Stimulated activated naive B cell treated with anti-CD40 and anti-IgM and Interleukin-4, amounts not matched to agents 10 μg/mL and 1 μg/mL and 100 μg/mL, for 72 hours (primary cell): ENCODE results near the gene COL6A2.
A peak's percentile ranks its signal among the peaks of the same experiment; 100 is the strongest.

Experiments used
- ATAC-seq, 2 donors: fragments of 150-1000 bp; cut with Tn5 transposase; replicated peaks; 2 replicates each; pipeline ENCODE4 v1.10.0; 2021; ENCODE audit warnings: moderate library complexity in 1 of 2
- DNase-seq: peaks from one replicate; pipeline ENCODE4 v3.0.0; 2021
- H3K27ac Mint-ChIP-seq: one replicate; pipeline ENCODE4 v1.8.0; 2022; ENCODE audit warnings: mild to moderate bottlenecking, mixed read lengths
- H3K27me3 Mint-ChIP-seq, 2 donors: one replicate each; pipeline ENCODE4 v1.8.0; 2022; ENCODE audit warnings: mixed read lengths in 2 of 2
- H3K36me3 Mint-ChIP-seq, 2 donors: one replicate each; pipeline ENCODE4 v1.8.0; 2022; ENCODE audit warnings: mixed read lengths in 2 of 2, mild to moderate bottlenecking in 1 of 2
- H3K4me1 Mint-ChIP-seq, 2 donors: one replicate each; pipeline ENCODE4 v1.8.0; 2022; ENCODE audit warnings: mixed read lengths in 2 of 2, mild to moderate bottlenecking in 1 of 2
- H3K4me3 Mint-ChIP-seq, 2 donors: one replicate each; pipeline ENCODE4 v1.8.0; 2022; ENCODE audit warnings: mild to moderate bottlenecking in 2 of 2, mixed read lengths in 2 of 2, moderate library complexity in 1 of 2
- H3K9me3 Mint-ChIP-seq, 2 donors: one replicate each; pipeline ENCODE4 v1.8.0; 2022; ENCODE audit warnings: mixed read lengths in 2 of 2, mild to moderate bottlenecking in 1 of 2

COL6A2 gene

DNA sequence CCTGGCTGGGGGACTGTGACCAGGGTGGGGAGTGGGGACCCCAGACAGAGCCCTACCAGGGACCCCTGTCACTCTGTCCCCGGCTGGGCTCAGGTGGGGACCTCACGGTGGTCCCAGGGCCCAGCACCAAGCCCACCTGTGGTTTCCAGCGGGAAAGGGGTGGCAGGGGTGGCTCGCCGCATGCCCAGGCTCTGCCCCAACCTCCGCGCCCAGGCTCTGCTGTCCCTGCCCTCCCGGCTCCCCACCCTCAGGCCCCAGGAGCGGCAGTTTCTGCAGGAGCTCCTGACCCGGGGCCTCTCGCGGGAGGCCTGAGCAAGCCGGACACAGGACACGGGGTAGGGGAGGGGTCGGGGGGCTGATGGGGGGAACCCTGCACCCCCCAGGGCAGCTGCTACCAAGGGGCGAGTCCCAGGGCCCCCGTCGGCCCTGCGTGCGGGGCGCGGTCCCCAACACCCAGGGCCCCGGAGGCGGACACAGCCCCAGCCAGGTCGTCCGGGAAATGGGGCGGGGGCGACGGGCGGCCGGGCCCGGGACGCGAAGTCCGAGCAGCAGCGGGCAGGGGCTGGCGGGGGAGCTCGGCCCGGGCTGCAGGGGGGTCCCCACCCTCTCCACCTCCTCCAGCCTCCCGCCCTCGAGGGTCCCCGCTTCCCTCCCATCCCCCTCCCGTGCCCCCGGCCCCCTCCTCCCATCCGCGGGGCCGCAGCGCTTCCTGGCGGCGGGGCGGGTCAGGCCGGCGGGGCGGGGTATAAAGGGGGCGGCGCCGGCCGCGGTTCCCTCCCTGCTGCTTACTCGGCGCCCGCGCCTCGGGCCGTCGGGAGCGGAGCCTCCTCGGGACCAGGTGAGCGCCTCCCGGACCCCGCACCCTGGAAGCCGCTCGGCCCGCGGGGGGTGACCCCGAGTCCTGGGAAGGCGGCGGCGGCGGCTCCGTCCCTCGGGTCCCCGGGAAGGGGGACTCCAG lies at the start of gene COL6A2:
TSS of gene COL6A2 (plus strand) at position 777 of the 958 bp plus-strand sequence.
- peaks cover 44 to 55% of the 10 kb centered on the region in 2 donors for H3K27me3 Mint-ChIP-seq
- H3K27ac Mint-ChIP-seq, result no peak within 1 kb of the TSS
- peaks cover 3 to 4% of the 10 kb centered on the region in 2 donors for H3K9me3 Mint-ChIP-seq
- DNase-seq (no peak), ATAC-seq (peak; percentile 75 to 82)
- H3K36me3 Mint-ChIP-seq, result no peaks in the 10 kb centered on the region
- peaks cover 0 to 1% of the 10 kb centered on the region in 2 donors for H3K4me1 Mint-ChIP-seq
- peak within 1 kb of the TSS in 1 of 2 donors; percentile 50 for H3K4me3 Mint-ChIP-seq

DNA sequence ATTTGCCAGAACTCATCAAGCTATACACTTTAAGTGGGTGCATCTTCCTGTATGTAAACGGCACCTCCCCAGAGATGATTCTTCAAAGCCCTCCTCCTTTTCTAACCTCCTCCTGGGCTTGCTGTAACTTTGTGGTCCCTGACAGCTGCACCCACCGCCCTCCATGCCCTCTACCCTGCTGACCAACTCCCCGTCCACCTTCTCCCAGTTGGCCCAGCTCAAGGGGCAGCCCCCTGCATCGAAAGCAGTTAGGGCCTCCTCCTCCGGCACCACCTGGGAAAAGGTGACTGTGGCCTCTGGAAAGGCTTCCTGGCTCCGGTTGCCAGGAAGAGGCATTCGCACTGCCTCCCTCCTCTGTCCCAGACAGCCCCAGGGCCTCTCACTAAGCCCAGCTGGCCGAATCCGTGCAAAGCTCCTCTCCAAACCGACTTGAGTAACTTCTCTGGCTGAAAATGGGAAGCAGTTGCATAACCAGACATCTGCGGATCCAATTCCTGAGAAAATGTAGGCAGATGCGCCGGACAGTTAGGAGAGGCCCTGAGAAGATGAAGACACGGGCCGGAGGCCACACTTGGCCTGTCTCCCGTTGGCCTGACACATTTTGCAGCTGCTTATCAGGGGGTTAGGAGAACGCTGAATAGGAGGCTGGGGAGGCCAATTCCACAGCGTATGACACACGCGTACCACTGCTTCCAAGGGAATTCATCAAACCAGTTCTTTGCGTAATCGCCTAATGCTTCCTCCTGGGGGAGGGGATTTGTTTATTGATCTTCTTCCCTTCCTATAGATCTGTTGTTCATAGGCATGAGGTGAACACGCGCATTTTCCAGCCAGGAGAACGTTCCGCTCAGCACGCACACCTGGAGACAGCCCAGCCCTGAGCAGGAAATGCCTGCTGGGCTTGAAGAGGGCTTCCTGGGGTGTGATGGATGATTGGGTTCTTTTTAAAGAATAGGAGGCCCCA lies 48.7 kb upstream of the COL6A2 start:
- Mint-ChIP-seq H3K4me1 (no peaks in the 10 kb centered on the region), H3K36me3 (no peaks in the 10 kb centered on the region), H3K27ac (no peak overlapping the region), H3K4me3 (no peak overlapping the region), H3K9me3 (no peaks in the 10 kb centered on the region), H3K27me3 (no peaks in the 10 kb centered on the region)
- ATAC-seq (no peak), DNase-seq (no peak)

DNA sequence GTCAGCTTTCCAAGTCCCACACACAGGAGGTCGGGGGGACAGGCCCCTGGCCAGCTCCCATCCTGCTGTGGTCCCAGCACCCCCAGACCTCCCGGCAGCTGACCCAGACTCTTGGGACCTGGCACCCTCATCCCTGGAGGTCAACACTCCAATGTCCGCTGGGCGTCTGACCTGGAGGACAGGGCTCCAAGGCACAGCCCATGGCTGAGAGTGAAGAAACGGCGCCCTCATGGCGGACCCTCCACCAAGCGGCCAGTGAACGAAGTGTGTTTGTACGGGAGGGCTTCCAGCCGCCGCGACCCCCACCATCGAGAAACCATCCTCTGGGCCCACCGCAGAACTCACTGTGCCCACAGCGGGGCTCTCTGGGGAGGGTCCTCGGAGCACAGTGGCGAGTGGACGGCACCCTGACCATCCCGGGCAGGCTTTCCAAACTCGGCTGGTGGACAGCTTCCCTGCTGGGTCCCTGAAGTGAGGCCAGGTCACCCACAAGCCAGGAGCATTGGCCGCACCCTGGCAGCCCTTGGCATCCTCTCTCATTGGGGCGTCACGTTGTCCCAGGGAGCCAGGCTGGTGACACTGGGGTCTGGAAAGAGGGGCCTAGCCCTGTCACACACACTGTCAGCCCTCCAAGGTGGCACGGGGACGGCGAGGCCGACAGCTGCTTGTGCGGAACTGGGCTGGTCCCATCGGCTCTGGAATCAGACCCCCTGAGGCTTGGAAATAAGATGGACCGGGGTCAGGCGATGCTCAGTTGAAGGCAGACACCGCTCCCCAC lies 47.8 kb upstream of the COL6A2 start:
- no peaks in the 10 kb centered on the region for H3K9me3 Mint-ChIP-seq
- H3K4me3 Mint-ChIP-seq, result no peak overlapping the region
- H3K27me3 Mint-ChIP-seq, result no peaks in the 10 kb centered on the region
- H3K4me1 Mint-ChIP-seq, result no peaks in the 10 kb centered on the region
- H3K36me3 Mint-ChIP-seq, result no peaks in the 10 kb centered on the region
- DNase-seq, result no peak
- no peak for ATAC-seq
- H3K27ac Mint-ChIP-seq, result no peak overlapping the region

DNA sequence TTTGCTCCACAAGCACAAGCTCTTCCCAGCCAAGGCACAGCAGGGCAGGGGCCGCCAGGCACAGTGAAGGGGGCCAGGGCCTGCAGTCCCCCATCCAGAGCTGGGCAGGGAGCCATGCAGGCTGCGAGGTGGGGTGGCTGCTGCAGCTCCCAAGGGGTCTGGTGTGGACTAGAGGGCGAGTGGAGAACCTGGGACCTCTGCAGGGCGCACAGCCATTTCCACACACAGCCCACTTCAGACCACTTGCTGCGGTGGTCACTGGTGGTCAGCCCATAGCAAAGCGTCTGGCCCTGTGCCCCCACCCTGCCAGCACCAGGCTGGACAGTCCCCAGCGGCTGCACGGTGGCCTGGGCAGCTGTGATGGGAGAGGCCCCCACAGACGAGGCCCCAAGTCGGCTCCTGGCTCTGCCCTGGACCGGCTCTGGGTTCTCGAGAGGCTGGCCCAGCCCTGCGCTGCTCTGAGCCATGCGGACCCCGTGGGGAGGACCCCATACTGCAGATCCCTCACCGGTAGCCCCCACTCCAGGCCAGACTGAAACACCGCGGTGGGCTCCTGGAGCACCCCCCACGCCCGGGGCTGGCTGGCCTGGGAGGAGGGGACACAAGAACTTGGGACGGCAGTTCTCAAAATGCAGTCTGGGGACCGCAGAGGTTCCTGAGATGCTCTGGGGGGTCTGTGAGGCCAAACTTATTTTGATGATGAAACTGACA lies 47.1 kb upstream of the COL6A2 start:
- DNase-seq (no peak), ATAC-seq (no peak)
- Mint-ChIP-seq H3K27ac (no peak overlapping the region), H3K36me3 (no peaks in the 10 kb centered on the region), H3K4me3 (no peak overlapping the region), H3K4me1 (no peaks in the 10 kb centered on the region), H3K9me3 (no peaks in the 10 kb centered on the region), H3K27me3 (peaks cover 0 to 1% of the 10 kb centered on the region in 2 donors)

DNA sequence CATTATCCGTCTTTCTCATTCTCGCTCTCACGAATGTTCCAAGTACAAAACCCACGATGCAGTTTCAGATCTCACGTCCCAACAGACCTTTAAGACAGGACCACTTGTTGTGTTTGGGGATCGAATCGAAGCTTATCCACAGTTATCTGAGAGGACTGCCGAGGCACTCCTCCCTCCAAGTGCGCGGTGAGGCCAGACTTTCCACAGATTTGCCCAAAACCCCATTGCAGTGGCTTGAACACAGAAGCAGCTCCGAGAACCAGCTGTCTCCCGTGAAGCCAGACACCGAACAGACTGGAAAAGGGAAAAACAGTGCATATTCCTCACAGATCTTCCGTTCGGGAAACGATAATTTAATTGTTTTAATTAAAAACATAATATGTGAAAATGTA lies 46.5 kb upstream of the COL6A2 start:
- Mint-ChIP-seq H3K27ac (no peak overlapping the region), H3K9me3 (no peaks in the 10 kb centered on the region), H3K4me1 (no peaks in the 10 kb centered on the region), H3K27me3 (peaks cover 0 to 7% of the 10 kb centered on the region in 2 donors), H3K4me3 (no peak overlapping the region), H3K36me3 (no peaks in the 10 kb centered on the region)
- ATAC-seq, result no peak
- no peak for DNase-seq

DNA sequence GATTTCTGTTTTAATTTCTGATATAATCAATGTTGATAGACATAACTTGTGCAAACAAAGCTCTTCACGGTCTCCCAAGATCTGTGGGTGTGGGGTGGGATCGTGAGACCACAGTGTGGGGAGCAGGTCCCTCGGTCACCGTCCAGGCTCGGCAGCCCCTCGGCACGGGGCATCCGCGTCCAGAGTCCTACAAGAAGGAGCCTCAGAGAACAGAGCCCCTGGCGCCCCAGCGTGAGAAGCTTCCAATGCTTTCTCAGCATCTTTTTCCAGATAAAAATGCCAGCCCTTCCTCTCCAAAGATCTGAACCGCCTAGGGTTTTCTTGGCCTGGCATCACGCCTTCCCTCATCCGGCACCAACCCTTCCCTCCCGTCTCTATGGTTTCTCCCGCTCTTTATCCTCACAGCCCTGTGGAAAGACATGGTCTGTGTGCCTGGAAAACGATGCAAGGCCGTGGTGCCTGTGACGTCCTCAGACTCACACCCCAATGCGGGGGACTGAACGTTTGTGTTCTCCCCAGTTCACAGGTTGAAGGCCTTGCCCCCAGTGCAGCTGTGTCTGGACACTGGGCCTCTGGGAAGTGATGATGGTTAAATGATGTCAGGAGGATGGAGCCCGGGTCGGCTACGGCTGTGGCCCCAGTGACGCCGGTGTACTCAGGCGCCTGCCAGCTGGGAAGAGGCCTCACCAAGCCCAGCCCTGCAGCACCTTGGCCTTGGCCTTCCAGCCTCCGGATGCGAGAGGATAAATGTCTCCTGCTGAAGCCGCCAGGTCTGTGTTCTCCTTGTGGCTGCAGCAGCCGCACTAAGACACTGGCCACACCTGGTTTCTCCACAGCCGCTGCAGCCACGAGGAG lies 45.9 kb upstream of the COL6A2 start:
- no peak overlapping the region for H3K4me3 Mint-ChIP-seq

DNA sequence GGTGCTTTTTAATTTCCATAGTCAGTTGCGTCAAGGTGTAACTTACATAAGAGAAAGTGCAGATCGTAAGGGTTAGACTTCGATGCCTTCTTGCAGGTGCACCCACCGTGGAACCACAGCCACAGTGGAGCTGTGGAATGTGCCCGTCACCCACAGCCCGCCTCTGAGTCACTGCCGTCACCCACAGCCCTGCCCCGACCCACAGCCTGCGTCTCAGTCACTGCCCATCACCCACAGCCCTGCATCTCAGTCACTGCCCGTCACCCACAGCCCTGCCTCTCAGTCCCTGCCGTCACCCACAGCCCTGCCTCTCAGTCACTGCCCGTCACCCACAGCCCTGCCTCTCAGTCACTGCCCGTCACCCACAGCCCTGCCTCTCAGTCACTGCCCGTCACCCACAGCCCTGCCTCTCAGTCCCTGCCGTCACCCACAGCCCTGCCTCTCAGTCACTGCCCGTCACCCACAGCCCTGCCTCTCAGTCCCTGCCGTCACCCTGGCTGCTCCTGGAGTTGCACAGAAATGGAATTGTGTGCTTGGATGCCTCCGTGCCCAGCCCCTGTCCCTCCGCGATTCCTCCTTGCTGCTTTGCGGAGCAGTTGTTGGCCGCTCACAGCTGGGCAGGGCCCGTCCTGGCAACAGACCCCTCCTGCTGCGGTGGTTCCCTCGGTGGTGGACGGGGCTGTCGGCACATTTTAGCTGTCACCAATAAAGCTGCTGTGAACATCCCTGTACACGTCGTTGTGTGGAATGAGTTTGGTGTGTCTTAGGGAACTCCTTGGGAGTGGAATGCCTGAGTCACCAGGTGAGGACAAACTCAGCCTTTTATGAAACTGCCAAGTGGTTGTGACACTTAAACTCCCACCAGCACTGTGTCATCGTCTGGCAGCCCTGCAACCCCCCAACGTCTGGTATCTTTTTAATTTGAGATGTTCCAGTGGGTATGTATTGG lies 44.9 kb upstream of the COL6A2 start:
- peak overlapping the region; percentile 44 for H3K27ac Mint-ChIP-seq
- peaks cover 0 to 1% of the 10 kb centered on the region in 2 donors for H3K9me3 Mint-ChIP-seq
- H3K4me3 Mint-ChIP-seq, result no peak overlapping the region
- H3K4me1 Mint-ChIP-seq, result peaks cover 6 to 13% of the 10 kb centered on the region in 2 donors
- ATAC-seq (no peak), DNase-seq (no peak)
- H3K36me3 Mint-ChIP-seq, result no peaks in the 10 kb centered on the region
- H3K27me3 Mint-ChIP-seq, result peaks cover 7 to 23% of the 10 kb centered on the region in 2 donors

More for the DNA sequence above, 45.9 kb upstream of the COL6A2 start:
- no peak for ATAC-seq
- Mint-ChIP-seq H3K27ac (no peak overlapping the region), H3K36me3 (no peaks in the 10 kb centered on the region), H3K9me3 (no peaks in the 10 kb centered on the region), H3K4me1 (peaks cover 2 to 3% of the 10 kb centered on the region in 2 donors), H3K27me3 (peaks cover 0 to 13% of the 10 kb centered on the region in 2 donors)
- no peak for DNase-seq

DNA sequence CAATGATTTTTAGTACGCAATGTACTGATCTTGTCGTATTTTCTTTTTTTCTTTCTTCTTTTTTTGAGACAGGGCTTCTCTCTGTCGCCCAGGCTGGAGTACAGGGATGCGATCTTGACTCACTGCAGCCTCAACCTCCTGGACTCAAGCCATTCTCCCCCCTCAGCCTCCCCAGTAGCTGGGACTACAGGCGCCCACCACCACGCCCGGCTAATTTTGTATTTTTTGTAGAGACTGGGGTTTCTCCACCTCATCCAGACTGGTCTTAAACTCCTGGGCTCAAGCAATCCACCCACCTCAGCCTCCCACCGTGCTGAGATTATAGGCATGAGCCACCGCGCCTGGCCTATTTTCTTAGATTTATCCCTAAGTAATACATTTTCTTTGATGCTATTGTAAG lies 43.9 kb upstream of the COL6A2 start:
- peaks cover 6 to 7% of the 10 kb centered on the region in 2 donors for H3K36me3 Mint-ChIP-seq
- H3K4me3 Mint-ChIP-seq, result no peak overlapping the region
- H3K27me3 Mint-ChIP-seq, result peaks cover 17 to 33% of the 10 kb centered on the region in 2 donors
- DNase-seq, result no peak
- no peak for ATAC-seq
- peaks cover 13 to 22% of the 10 kb centered on the region in 2 donors for H3K4me1 Mint-ChIP-seq
- no peak overlapping the region for H3K27ac Mint-ChIP-seq
- peaks cover 8 to 9% of the 10 kb centered on the region in 2 donors for H3K9me3 Mint-ChIP-seq

DNA sequence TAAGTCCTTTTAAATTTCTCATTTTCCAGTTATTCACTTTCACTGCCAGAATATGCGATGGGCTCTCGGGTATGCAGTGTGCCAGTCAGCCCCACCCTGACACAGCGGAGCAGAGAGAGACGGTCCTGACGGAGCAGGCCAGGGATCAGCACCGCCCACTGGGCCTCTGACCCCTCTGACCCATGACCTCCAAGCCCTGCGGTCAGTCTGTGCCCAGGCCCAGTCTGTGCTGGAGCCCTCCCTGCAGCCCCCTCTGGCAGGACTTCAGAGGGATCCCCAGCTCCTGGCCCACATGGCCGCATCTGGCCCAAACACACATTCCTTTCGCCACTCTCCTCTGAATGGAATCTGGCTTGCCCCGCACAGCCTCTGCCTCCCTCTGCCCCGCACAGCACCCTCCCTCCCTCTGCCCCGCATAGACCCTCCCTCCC lies 43.4 kb upstream of the COL6A2 start:
- no peak overlapping the region for H3K27ac Mint-ChIP-seq
- ATAC-seq, result no peak
- peaks cover 21 to 37% of the 10 kb centered on the region in 2 donors for H3K27me3 Mint-ChIP-seq
- peaks cover 16 to 22% of the 10 kb centered on the region in 2 donors for H3K4me1 Mint-ChIP-seq
- no peak for DNase-seq
- no peak overlapping the region for H3K4me3 Mint-ChIP-seq
- H3K36me3 Mint-ChIP-seq, result peaks cover 6 to 7% of the 10 kb centered on the region in 2 donors
- H3K9me3 Mint-ChIP-seq, result peaks cover 11 to 13% of the 10 kb centered on the region in 2 donors

DNA sequence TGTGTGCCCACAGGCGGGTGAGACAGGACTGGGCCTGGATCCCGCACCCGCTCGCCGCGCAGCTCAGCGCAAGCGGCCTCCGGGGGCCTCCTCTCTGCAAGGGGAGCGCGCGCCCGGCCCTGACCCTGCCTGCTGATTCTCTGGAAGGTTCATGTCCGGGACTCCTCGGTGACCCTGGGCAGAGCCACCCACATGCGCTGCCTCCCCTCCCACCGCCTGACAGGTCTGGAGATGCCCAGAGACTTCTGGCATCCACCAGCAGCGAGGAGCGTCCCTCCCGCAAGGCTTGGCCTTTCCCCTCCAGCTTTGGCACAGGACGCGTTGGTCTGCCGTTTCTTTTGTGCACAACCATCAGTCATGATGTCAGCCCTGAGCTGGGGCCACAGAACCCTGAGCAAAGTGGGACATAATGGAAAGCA lies 42.0 kb upstream of the COL6A2 start:
- Mint-ChIP-seq H3K27me3 (peaks cover 21 to 37% of the 10 kb centered on the region in 2 donors), H3K4me3 (no peak overlapping the region), H3K27ac (no peak overlapping the region), H3K4me1 (peaks cover 19 to 28% of the 10 kb centered on the region in 2 donors), H3K9me3 (peaks cover 11 to 13% of the 10 kb centered on the region in 2 donors), H3K36me3 (peaks cover 6 to 7% of the 10 kb centered on the region in 2 donors)
- ATAC-seq, result no peak
- DNase-seq, result no peak

DNA sequence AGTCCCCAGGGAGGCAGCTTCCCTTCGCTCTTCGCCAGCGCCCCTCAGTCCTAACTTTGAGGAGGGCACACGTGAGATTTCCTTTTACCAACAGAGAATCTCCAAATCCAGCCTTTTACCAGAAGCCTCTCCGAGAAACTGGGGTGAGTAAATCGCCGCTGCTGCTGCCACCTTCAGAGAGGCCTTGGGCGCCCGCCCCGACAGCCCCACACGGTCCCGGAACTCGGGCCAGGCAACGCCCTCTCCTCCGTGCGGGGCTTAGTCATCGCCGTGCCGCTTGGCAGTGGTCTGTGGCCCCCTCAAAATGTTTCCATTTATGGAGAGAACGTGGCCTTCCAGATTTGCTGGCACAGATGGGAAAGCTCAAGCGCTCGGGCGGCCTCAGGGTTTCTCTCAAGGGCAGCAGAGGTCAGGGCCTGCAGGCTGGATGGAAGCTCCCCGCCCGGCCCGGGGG lies 41.4 kb upstream of the COL6A2 start:
- no peak for ATAC-seq
- peaks cover 22 to 34% of the 10 kb centered on the region in 2 donors for H3K4me1 Mint-ChIP-seq
- no peak overlapping the region for H3K4me3 Mint-ChIP-seq
- H3K9me3 Mint-ChIP-seq, result peaks cover 11 to 15% of the 10 kb centered on the region in 2 donors
- H3K36me3 Mint-ChIP-seq, result peaks cover 6 to 7% of the 10 kb centered on the region in 2 donors
- DNase-seq, result no peak
- H3K27me3 Mint-ChIP-seq, result peaks cover 22 to 38% of the 10 kb centered on the region in 2 donors
- no peak overlapping the region for H3K27ac Mint-ChIP-seq
